ELR (cell line): Measurements from ENCODE around the gene OTUB2.

Experiments used
- DNase-seq: peaks from one replicate; pipeline ENCODE4 v3.0.0-alpha.2; 2015; ENCODE audit warnings: low read depth

Gene OTUB2

DNA sequence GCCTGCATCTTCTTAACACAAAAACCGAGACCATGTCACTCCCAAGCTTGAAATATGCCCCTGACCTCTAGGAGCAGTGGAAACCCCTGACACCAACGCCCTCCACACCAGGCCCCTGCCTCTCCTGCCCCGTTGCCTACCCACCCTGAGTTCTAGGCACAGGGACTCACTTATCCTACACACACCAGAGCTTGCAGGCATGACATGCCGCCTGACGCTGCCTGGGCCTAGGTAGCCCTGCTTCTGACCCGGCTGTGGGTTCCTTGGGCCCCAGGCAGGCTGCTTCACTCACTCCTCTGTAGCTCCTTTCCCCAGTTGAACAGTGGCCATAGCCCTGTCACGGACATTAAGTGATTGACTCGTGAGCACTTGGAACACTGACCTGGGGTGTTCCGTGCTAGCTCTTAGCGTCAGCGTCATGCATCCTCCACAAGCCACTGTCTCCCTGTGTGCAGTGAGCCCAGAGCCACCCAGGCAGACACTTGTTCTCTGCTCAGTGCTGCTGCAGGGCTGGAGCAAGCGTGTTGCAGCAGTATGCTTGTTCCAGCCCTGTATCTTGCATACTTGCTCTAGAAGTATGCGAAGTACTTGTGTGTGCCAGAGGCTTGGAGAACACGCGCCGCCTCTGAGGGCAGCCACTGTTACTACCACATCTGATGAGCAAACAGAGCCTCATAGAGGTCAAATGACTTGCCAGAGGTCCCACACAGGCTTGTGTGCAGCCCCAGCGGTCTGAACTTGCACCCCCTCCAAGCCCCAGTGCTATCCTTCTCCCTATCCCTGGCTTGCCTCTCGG, 15.6 kb downstream of the OTUB2 start:
- DNase-seq, result peak; percentile 71

DNA sequence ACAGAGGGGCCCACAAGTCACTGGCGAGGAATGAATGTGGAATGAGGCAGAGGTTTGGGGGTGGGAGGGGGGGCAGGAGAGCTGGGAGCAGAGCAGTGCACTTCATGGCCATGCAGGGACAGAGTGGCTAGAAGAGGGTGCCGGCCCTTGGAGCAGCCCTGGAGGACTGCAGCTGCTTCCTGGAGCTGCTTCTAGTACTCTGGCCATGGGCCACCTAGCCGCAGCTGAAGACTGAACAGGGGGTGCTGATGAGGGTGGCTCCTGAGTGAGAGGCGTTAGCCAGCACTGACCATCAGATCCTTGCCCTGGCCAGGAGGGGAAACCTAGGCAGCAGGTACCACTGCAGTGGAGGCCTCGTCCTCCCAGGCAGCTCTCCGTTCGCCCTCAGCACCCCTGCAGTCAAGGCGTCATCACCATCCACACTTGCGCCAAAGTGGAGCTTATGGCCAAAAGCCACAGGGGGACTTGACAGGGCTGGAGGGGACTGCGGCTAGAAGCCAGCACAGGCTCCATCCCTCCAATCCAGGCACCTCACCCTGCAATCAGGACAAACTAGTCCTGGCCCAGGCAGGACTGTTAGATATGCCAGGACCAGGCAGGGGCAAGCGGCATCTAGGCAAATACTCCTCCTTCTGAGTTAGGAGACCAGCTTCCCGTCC, 16.4 kb downstream of the OTUB2 start:
- DNase-seq, result no peak

DNA sequence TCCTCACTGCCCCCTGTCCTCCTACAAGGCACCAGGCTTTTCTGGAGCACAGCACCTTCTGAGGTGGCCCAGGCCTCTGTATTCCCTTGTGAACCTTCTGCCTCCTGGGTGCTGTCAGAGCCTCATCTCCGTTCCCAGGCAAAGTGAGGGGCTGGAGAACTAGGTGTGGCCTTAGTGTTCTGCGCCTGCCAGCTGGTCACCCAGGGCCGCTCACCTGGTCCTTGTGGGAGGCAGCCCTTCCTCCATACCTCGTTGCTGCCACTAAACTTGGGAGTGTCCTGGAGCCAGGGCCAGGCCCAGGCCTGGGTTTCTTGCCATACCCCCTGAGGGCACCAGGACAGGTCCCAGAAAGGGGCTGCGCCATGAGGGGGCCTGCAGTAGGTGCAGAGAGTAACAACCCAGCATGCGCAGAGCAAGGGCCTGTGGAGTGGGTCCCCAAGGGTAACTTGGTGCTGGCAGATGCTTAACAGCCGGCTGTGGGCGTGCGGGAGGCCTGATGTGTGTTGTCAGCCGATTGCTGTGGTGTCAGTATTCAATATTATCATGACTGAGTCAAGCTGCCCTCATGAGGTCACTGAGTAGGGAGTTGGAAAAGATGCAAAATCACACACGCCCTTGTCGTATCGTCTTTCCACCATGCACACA, 17.1 kb downstream of the OTUB2 start:
- peak; percentile 16 for DNase-seq

DNA sequence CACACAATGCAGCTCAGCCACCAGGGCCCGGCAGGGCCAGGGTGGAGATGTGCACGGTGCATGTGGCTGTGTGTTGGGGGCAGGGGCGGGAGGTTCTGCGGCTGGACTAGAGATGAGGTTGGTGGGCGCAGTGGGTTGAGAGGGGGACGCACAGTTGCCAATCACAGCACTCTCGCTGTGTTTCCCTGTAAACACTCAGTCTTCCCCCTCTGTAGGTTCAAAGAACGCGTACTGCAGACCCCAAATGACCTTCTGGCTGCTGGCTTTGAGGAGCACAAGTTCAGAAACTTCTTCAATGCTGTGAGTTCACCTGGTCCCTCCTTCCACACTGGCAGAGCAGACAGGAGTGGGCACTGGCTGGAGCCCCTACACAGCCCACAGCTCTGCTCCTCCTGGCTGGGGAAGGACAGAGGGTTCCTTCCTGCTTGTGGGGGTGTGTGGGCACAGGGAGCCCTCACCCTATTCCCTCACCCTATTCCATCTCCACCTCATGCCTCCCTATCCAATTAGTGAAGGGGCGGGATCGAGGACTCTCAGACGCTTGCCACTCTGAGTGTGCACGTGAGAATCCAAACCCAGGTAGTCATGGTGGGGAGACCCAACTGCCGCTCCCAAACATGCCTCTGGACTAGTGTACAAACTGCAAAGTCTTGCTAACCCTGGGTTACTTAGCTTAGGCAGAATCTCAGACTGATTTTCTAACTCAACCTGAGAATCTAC, 17.8 kb downstream of the OTUB2 start:
- DNase-seq, result no peak

DNA sequence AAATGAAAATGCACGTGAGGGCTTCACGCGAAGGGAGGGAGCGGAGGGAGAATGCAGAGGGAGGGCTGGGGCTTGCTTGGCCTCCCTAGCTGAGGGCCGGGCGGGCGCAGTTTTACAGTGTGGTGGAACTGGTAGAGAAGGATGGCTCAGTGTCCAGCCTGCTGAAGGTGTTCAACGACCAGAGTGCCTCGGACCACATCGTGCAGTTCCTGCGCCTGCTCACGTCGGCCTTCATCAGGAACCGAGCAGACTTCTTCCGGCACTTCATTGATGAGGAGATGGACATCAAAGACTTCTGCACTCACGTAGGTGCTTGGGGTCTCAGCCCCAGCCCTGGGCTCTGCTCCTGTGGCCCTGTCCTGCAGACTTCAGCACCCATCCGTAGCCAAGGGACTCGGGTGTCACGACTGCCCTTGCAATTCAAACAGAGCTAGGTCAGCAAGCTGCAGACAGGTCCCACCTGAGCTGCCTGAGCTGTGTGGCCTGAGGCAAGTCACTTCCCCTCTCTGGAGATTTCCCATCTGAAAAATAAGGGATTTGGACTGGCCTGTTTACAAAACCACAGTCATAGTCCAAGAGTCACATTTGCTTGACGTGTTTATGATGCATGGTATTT, 18.4 kb downstream of the OTUB2 start:
- DNase-seq, result no peak

DNA sequence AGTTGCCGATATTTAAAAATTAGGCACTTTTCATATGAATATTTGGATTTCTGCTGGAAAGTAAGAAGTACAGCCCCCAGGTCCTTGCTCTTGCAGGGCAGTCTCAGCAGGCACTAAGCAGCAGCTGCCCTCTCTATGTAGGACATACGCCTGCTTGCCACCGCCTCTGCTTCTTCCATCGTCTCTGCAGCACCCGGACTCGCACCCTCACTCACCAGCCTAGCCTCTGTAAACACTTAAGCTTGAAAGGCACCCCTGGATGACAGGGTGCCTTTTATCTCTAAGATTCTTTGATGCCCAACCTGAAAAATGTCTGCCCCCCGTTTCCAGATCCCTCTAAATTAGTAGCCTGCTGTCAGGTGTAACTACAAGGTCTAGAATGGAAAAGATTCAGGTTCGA, 19.0 kb downstream of the OTUB2 start:
- DNase-seq, result no peak

DNA sequence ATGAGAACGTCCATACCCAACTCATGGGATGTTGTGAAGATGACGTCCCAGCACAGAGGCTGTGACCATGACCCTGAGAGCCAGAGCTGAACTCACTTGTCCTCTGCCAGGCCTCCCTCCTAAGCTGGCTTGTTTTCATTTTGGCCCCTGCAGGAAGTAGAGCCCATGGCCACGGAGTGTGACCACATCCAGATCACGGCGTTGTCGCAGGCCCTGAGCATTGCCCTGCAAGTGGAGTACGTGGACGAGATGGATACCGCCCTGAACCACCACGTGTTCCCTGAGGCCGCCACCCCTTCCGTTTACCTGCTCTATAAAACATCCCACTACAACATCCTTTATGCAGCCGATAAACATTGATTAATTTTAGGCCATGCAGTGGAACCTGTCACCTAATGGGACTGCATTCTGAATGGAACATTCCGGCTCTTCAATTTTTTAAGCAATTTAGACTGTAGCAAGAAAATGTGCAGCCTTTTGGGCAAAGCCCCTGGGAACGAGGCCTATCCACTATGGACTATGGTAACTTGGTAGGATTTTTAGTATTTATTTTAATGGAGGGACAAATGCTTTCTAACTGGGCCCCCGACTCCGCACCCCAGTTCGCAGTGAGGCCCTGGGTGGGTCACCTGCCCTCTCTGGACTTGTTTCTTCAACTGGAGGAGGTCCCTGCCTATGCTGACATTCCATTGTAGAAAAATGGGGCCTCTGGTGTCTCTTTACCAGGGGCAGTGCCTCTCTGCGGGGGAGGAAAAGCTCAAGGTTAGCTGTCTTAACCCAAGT, 19.6 kb downstream of the OTUB2 start:
- DNase-seq, result no peak

DNA sequence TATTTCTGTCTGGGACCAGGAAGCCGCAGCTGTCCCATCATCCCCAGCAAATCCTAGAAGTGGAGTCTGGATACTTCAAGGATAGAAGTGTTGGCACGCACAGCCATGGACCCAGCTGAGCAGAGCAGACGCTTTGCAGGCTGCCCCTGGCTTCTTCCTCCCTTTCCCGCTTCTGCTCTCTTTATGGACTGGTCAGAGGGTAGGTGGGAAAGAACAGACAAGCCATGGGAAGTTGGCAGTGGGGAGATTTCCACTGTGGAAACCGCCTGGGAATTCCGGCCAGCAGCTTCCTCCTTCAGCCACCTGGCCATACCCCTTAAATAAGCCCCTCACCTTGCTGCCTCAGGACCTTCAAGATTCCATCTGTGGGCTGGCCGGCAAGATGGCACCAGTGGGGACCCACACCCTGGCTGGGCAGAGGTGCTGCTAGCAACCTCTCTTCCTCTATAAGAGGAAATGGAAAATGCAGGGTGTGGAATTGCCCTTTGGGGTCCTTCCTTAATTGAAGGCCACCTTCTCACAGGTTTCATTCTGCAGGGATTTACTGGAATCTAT, 20.6 kb downstream of the OTUB2 start:
- no peak for DNase-seq

DNA sequence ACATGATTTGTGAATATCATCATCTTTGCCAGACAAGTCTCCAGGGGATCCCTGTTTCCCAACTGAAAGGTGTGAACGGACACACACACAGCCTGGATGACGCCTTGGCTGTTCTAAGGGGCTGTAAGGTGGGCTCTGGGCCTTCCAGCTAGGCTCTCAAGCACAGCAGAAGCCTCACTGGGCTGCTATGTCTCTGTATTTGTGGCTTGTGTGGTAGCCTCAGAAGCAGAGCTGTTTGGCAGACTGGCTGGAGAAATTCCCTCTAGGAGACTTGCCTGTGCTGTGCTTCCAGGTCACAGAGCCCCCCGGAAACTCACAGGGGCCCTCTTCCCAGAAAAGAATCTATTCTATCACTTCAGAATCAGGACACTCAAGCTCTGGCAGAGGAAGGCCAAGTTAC, 21.4 kb downstream of the OTUB2 start:
- DNase-seq, result no peak

DNA sequence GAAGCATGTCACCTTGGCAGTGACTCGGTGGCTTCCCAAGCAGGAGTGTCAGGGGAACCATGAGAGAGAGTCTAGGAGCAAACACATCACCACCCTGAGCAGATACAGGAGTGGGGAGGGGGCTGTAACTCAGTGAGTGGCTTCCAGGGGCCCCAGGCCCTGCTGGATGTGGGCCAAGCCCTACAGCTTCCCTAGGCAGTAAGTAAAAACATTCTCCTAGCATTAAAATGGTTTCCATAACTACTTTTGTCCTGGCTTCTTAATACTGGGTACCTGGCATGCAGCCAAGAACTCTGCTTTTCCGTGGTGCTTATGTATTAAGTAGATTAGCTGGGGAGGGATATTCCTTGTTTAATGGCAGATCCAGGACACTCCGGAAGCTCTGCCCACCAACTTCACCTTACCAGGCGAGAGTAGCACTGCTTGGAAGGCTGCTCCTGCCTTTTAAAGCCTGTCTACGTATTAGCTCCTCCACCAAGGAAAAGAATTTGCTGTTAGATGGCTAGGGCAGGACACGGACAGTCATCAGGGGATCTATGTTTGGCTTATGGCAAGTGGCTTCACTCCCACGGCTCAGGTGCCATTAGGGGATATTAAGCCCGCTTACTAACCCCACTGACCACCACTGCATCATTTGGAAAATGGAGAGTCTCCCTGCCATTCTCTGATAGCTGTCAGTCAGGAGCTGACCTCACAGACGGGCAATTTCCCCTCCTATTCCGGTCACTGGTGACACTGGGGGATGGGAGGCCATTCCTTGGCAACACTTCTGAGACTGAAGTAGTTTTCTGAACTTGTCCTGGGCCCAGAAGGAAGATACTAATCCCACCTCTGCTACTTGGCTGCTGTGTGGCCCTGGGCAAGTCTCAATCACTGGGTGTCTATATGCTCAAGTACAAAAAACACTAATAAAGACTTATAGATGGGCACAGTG, 22.8 kb downstream of the OTUB2 start:
- no peak for DNase-seq

DNA sequence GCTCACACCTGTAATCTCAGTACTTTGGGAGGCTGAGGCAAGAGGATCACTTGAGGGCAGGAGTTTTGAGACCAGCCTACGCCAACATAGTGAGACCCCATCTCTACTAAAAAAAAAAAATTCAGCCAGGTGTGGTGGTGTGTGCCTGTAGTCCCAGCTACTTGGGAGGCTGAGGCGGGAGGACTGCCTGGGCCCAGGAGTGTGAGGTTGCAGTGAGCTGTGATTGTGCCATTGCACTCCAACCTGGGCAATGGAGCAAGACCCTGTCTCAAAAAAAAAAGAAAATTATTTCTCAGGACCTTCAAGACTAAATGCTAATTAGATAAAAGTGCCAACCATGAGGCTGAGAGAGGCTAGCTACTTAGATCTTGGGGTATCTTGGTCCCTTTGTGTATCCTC, 23.5 kb downstream of the OTUB2 start:
- no peak for DNase-seq

DNA sequence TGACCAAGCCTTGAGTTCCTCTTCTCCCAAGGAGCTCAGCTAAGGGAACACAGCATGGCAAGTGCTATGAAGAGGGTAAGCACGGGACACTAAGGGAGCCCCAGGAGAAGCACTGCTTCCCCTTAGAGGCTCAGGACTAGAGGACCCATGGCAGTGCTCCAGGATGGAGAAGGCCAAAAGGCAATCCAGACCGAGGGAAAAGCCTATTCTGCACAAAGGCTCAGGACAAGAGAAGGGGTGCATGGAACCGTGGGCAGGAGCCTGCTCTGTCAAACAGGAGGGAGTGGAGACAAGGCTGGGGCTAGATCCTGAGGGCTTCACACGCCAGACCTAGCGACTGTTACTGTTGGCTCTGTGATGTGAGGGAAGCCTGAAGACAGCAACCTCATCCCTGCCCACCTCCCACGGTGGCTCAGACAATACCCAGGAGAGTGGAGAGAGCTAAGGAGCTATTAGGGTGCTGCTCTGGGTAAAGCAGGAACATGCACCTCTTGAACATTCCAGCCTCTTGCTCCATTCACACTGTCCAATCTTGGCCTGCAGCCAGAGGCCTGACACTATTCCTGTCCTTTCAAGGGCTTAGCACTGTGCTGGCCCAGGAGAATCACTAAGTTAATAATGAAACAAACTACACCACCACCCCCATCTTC, 24.2 kb downstream of the OTUB2 start:
- no peak for DNase-seq

DNA sequence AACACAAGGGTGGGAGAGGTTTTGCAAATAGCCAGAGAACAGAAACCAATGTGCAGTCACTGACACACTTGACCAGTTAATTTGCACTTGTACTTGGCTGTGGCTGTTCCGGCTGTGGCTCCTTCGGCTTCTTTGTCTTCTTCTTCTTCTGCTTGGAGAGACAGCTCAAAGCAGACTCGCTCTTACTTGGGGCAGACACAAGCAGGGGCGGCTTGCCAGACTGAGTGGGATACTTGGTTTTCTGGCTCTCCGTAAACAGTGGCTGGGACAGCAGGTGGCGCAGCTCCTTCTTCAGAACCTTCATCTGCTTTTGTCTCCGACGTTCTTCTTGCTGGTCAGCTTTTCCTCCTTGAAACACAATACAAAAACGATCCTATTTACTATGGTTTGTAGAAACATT, 25.0 kb downstream of the OTUB2 start:
- peak; percentile 59 for DNase-seq

DNA sequence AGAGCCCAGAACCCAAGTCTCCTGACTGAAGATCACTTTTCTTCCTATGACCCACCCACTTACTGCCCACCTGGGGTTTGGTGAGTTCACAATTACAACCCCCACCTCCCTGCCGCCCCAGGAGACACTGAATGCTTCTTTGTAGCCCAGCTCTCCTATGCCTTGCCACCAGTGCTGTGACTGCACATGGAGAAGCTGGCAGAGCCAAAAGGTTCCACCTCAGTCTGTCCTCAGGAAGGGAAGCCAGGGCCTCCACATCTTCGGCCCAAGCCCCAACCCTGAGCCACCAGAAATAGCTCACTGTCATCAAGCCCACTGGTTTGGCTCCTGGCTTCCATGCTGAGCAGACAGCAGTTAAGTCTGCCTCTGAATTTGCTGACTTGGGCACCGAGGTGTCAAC, 25.6 kb downstream of the OTUB2 start:
- no peak for DNase-seq

DNA sequence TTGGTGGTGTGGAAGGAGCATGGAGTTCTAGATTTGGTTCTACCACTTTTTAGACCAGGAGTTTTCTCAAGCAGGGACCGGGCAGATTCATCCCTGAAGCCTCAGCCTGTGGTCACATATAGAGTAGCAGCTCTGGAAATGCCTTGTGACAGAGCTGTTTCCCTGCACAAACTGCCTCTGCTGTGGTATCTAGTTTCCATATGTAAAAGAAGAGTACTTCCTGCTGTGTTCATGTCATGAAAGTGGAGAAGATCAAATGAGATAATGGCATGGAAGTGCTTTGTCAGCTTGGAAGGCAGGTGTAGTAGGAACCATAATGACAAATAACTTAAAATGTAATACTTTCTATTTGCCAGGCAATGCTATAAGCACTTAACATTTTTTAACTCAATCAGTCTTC, 26.1 kb downstream of the OTUB2 start:
- DNase-seq, result no peak

DNA sequence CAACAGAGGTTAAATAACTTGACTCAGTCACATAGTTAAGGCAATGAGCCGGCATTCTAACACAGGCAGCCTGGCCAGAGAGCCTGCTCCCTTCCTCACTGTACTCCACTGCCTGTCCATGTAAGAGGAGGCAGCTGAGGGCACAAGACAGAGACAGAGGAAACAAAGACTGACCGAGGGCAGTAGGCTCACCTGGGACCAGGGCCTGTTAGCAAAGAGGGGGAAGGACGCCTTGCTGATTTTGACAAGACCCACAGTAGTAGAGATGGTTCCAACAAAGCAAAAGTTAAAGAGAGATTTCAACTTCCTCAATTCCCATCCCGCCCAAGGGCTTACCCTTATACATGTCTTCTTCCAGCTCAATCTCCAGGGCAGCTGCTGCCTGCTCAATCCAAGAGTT, 26.5 kb downstream of the OTUB2 start:
- no peak for DNase-seq

DNA sequence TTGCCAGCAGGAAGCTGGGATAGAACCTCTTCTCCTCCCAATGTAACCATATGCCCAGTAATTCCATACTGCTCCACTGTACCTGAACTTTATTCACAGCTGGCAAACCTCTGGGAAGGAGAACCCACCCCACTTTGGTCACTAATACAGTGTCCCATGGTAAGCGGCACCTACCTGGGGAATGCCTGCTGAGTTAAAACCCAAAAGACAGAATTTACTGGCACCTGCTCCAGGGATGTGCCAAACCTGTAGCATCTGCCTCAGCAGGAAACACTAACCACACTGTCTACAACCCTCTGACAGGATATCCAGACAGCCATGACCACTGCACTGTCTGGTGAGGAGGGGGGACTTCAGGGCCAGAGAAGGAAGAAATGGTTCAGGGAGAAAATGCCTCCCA, 28.3 kb downstream of the OTUB2 start:
- DNase-seq, result no peak

DNA sequence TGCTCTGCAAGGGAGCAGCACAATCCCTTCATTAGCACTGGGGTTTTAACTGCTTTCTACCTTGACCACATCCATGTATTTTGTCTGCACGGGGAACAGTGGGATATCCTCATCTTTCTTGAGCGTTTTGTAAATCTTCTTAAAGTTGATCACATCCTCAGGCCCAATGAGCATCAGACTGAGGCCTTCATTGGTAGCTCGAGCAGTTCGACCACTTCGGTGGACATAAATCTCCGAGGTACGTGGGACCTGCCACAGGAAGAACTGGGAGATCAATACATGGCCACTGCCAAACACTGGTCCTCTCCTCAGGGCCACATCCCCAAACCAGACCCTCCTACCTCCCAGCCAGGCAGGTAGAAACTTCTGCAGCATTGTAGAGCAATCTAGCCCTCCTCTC, 28.8 kb downstream of the OTUB2 start:
- DNase-seq, result no peak

DNA sequence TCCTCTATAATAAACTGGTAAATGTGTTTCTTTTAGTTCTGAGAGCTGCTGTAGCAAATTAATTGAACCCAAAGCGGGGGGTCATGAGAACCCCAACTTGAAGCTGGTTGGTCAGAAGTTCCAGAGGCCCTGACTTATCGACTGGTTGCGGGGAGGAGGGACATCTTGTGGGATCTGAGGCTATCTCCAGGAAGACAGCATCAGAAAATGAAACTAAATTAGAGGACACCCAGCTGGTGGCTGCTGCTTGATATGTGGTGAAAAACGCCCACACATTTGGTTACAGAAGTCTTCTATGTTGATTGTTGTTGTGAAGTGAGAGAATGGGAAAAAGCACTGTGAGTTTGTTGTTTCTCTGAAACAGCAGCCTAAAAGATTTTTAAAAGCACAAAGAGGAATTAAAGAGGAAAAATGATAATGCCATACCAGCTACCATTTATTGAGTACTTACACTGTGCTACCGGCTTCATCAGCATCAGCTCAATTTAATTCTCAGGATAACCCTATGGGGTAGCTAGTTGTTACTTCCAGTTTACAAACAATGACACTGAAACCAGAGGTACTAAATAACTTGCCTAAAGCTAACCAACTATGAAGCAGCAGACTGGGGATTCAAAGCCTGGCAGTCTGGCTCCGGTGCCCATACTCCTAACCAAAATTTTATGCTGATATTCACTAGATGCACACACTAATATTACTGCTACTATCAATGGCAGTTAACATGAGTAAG, 30.6 kb downstream of the OTUB2 start:
- no peak for DNase-seq
